T-helper 2 cell (primary cell): Measurements from ENCODE around the gene GRK5.

Experiments used
- DNase-seq, 5 experiments: peaks; one replicate each; pipeline versions ENCODE4 v3.0.0 to v3.0.0-alpha.2; 2012 to 2022

Gene GRK5

DNA sequence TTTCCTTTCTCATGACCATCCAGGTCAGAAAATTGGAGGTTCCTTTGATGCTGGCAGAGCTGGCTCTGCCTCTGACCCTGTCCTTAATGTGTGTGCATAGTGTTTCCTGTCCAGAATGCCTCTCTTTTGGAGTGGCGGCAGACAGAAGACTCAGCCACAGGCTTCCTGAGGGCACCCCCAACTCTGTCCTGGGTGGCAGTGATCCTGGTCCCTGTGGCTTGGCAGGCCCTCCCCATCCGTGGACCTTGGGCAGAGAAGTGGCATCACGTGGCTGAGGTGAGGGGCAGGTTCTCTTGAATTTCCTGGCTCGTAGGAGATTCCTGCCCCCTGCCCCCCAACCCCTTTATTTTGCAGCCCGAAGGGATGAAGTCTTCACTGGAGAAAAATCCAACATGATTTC lies 202.0 kb downstream of the GRK5 start:
- no peak for DNase-seq

DNA sequence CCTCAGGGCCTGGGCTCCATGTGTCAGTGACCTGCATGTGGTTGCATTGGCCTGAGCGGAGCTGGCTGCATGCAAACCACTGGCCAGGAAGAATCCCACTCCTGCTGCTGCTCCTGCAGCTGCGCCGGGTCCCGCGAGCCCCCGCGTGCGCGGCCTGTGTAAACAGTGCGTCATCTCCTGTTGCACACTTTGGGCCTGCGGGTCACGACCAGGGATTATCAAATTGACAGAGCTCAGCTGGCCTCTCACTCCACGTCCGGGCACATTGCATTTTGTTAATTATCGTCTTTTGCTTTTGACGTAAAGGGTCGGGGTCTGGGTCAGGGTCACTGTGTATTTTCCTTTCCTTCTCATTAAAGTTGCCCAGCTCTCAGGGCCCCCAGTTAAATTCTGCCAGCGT lies 202.5 kb downstream of the GRK5 start:
- DNase-seq = no peak

DNA sequence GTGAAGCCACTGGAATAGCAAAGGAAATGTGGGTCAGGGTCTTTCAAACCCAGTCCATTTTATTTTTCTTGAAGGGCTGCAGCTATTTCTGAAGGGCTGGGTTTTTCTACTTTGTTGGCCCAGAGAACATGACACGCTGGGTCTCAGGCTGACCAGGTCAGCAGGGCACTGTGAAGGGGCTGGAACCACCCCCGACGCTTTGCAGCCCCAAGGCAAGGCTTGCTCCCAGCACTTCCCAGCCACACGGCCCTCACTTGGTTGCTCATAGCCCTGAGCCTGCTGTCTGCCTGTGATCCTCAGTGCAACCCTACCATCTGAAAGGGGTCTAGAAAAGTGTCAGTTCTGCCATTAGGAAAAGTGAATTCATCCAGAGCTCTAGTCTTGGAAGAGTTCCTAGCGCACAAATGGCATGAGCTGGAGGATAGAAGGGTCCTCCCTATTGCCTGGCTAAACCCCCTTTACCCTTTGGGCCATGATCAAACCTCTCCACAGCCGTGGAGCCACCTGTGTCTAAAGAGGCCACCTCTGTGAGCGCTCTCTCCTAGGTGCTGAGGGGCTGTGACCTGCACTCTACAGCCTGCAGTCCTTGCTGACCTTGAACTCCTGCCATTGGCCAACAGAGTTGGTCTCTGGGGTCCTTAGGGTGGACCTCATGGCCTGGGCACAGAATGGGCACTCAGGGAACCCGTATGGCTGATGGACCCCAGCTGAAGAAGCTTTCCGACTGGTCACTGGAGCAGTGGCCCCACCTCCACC lies 203.2 kb downstream of the GRK5 start:
- DNase-seq = no peak

DNA sequence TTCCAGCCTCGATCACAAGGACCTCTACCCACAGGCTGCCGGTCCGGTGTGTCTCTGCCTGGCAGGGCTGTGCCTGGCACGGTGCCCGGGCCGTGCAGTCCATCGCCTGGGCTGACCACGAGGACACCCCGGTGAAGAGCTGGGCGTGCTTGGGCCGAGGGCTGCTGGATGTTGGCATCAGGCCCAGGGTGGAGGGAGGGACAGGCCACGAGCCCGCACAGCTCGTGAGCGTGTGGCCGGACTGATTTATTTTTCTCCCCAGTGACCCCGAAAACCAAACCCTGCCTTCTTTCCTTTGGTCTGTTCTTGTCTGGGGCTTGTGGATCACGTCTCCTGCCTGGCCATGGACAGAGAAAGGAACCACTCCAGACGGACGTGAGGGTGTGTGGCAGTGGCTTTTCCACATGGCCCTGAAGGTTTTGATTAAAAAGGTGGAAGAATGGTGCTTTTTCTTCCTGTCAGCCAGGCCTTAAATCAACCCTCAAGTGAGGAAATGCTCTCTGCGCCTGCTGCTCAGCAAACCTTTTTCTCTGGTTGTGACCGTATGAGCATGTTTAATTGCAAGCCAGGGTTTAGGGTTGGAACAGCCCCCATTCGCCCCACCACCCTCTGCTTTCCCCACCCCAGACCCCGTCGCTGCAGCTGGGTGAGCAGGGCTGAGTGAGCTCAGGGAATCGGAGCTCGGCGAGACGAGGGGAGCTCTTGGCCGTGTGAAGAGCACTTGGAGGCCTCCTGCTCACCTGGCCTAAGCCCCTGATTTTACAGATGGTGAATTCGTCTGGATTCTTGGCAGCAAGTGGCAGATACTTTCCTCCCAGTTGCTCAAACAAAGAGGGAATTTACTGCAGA lies 205.1 kb downstream of the GRK5 start:
- DNase-seq = no peak

DNA sequence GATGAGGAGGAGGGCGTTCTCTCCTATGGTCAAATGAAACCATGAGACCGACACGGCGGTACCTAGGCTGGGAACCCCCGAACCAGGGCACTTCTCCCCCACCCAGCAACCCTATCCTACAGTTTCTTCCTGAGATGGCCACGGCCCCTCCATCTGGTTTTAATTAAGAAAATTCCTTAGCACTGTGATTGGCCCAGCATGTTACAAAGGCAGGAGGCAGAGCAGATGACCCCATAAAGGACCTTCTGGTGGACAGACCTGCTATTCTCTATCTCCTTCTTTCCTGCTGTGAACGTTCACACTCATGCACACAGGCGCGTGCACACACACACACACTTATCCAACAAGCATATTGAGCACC lies 205.7 kb downstream of the GRK5 start:
- no peak for DNase-seq

DNA sequence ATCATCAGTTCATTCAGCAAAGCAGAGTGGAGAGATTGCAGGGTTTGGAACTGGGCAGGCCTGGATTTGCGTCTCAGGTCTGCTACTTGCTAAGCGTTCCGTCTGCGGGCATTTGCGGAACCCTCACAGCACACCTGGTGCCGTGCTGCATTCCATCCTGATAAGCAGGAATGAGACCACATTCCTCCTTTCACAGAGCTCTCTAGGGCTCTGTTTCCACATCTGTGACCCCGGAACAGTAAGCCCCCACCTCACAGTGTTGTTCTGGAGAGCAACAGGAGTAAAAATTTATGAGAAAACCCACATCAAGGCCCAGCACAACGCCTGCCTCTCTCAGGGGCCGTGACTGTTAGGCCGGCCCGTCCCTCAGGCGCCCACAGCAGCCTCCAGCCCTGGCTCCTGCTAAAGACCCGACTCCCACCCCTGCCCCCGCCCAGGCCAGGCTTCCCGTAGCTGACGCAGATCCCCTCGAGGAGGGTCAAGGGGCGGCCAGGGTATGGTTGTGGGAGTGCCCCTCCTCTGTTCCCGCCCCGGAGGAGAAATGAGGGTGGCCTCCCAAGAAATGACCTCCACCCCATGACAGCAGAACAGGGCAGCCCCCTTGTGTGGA lies 206.2 kb downstream of the GRK5 start:
- DNase-seq = no peak

DNA sequence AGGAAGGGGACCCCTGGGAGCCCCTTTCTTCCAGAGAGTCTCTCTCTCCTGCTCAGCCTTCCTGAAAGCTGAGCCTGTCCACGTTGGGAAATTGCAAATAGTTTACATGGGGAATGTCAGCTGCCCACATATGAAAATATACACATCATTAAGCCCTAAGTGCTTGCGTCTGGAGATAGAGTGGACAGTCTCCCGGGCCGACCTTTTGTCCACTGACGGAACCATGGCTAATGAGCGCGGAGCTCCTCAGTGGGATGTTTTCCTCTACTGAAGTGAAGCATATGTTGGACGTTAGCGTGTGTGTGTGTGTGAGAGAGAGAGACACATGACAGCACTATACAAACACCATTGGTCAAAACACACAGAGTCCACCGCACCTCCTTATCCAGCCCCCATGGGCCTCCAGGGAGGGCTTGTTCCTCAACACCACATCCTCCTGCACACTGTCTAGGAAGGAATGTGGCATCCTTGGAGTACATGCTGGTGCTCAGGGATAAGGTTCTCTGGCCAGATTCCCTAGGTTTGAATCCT lies 206.8 kb downstream of the GRK5 start:
- DNase-seq = no peak

DNA sequence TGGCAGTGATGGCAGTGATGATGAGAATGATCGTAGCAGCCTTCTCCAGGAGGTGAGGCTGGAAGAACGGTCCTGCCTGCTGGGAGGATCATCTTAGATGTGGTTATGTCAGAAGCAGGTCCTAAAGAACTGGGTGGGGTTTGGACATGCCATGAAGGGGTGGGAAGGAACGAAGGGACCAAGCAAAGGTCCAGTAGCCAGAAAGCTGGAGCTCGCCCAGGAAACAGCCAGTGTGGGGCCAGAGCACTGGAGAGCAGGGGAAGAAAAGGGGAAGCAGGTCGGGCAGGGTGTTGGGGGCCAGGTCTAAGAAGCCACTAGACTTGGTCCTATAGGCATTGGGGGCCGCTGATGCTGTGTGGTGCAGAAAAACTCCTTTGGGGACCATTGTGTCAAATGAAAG lies 207.8 kb downstream of the GRK5 start:
- DNase-seq = no peak

DNA sequence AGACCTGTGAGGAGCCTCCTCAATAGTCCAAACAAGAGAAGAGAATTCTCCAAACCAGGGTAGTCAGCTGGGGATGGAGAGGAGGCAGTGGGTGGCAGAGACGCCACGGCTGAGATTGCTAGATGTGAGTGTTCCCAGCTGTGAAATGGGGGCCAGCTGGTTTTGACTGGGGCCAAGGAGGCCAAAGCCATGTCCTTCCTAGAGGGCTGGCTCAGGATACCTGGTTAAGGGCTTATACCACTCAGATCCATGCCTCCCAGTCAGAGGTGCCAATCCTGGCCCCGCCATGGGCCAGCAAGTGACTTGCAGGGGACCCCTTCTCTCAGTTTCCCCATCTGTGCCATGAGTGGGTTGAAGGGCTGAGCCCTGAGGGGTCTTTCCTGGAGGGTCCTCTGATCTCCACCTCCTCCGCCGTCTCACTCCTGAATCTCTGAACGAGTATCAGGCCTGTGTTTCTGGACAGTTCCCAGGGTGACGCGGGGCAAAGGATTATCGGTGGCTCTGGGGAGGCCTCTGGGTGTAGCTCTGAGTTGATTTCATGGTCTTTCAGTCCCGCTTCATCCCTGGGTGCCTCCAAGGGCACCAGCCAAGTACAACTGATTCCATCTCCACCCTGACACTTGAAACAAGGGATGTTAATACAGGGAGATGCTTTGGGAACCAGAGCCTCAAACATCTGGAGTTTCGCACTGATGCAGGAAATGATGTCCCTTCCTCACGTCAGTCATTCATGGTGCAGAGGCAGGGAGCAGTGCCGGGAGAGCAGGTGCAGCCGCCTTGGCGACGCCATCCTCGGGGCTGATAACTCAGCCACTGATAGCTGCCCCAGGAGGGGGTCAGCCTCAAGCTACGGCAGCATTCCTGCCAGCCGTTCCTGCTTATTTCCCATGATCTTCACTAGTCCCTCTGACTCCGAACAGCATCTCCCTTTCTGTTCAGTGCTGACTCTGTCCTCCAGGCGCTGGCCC lies 208.4 kb downstream of the GRK5 start:
- no peak for DNase-seq

DNA sequence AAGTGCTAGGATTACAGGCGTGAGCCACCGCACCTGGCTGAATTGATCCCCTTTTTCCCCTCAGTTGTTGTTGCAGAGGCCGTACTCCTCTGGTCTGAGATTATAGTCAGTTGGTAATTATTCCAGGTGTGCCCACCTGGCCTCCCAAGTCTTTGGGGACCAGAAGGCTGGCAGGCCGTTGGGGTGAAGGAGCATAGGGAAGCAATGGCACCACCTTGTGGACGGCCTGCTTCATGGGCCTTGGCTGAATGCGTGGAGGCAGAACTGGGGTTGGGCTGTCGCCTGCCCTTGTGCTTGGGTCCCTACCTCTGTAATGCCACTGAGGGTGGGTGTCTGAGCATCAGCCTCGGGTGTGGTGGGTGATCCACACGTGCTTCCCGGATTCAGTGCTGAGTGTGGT lies 209.5 kb downstream of the GRK5 start:
- peak; percentile 30 to 71 (median 57) for DNase-seq

DNA sequence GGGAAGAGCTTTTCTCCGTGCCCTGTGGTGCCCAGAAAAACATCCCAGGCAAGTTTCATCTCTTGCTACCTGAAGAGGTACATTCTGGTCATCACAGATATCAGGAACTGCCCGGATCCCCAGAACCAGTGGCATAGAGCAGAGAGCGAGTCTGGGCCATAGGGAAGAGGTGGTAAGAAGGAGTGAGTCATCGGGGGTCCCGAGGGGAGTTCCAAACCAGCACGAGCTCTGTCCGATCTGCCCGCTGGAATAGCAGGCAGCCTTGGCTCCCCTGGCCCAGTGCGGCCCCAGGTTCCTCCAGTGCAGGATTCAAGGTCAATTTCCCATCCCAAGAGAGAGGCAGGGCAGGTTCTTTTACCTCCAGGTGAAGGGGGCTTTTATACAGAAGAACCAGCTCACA lies 210.5 kb downstream of the GRK5 start:
- no peak for DNase-seq

DNA sequence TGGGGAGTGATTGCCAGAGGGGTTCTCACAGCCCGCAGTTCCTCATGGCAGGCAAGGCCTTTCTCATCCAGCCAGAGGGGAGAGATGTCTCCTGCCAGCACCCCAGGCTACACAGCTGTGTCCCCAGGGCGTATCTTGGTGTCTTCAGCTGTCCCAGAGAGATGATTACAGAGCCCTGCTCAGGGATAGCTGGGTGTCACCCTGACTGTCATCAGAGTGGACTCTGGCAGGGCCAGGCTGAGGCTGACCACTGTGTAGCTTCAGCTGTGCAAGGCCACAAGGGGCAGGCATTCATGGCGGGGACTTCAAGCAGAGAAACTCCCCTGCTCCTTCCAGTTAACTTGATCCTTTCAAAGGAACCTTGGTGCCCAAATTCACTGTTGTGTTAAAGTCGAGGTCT lies 211.0 kb downstream of the GRK5 start:
- no peak for DNase-seq

DNA sequence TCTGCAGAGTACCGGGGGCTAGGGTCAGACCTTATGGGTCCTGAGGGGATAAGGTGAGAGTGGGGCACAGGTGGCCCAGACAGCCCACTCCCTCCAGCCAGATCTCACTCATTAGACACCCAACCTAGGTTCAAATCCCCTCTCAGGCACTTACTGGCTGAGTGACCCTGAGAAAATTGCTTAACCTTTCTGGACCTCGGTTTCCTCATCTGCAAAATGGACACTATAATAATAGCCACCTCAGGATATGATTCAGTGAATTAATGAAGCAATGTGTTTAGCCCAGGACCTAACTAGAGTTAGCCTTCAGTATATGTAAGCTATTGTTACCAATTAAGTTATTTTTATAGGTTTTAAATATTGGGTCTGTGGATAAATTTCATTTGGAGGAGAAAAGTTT lies 212.6 kb downstream of the GRK5 start:
- no peak for DNase-seq

DNA sequence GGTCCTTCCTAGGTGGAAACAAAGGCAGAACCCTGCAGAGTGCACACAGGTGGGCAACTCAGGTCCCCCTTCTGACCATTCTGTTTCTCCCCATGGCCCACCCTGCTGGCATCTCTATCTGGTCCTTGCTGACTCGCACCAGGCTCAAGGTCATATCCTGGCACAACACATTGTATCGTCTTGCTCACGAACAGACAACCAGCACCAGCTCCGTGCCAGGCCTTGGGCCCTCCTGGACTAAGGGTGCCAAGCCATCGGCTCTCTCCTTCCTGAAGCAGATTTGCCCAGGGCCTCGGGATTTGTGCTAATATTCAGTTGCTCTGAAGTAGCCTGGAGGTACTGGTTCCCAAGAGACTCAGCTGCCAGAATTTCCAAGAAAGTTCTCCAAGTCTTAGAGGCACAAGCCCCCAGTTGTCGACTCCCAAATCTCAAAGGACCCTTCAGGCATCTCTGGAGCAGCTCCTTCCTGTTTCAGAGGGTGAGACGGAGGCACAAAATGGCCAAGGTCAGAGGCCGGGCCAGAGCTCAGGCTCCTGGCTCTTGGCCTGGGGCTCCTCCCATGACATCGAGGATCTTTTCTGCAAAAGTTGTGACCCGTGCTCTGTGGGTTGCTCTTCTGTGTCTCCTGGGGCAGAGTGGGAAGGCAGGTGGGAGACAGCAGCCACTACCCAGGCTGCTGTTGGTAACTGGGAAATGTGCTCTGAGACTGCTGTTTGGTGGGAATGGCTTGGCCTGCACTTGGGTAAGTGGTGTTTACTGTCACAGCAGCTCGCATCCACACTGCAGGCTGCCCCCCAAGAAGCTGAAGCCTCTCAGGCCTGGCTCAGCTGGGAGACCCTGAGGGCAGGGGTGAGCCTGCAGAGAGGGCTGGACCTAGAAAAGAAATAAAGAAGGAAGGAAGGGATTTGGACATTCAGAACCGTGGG lies 213.8 kb downstream of the GRK5 start:
- no peak for DNase-seq

DNA sequence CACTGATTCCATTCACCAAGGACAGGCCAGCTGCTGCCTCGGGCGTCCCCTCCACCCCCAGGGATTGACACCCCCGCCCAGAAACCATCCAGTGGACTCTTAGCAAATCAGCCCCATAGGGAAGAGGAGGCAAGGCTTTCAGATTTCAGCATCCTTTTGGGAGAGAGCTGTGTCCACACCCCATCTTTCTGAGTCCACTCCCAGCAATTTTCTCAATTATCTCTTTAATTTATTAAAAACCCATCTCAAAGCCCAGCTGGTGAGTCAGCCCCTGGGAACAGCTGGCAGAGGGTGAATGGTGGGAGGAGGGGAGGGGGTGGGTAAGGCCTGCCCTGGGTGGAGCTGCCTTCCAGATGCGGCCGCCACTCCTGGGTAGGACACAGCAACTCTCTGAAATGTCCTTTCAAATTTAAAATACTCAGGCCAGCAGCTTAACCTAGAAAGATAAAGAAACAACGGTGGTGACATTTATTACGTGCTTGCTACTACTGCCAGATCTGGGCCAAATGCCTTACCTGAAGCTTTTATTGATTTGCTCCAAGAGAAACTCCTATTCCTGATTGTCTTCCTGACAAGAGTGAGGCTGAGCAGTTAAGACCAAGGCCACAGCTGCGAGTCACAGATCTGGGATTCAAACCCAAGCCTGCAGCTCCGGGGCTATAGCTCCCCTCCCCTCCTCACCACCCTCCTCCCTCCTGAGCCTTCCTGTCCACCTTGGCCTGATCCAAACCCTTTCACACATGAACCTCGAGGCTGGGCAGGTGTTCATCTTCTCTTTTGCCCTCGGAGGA lies 214.7 kb downstream of the GRK5 start:
- no peak for DNase-seq

DNA sequence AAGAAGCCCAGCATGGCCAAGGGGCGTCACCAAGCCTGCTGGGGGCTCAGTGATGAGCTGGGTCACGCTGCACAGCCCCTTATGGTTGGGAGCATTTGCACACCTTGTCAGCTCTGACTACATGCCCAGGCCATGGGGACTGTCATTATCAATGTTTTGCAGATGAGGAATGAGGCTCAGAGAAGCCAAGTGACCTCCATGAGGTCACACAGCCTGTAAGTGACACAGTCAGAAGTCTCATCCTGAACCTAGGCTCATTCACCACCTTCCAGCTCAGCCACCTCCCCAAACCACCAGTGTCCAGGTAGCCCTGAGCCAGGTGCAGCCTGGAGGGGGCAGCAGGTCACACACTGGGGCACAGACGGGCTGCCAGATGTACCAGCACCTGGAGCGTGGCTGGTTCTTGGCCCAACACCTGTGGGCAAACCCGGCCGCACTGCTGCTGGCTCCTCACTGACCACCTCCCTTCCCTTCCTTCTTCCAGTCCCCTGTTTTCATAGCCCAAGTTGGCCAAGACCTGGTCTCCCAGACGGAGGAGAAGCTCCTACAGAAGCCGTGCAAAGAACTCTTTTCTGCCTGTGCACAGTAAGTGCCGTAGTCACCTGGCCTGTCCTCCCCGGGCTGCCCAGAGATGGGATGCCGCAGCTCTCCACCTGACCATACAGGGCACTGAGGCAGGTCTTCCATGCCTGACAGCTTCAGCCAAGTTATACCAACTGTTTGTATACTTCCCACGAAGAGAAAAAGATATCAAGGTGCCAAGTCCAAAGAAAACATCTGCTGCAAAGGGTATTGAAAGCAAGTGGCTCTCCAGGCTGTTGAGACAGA lies 215.5 kb downstream of the GRK5 start:
- DNase-seq = no peak

DNA sequence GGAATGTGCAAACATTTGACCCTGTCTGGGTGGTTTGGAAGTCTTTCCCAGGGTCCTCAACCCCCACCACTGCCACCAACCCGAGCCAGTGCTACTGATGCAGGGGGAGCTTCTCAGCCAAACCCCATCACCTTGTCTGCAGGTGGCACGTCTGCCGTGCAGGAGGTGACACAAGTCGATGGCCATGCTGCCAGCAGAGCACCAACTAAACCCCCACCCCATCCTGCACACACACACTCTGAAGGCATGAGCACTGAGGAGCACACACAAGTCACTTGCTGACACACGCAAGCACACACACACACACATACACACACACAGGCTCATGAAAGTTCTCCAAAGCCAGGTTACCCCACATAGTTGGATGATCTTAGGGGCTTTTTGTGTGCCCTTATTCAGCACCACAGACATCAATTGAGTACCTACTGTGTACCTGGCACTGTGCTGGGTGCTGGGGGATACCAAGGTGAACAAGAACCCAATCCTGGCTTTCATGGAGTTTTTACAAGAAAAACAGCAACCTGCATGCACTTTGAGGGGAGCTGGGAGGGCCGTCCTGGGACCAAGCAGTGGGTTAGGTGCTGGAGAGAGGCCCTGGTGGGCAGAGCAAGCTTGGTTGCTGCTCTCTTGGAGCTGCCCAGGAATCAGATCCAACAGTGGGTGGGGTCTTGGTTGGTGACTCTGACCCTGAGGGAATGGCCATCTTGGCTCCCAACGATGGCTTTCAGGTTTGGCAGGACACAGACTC lies 216.3 kb downstream of the GRK5 start:
- DNase-seq = peak in 1 of 5 experiments; percentile 9

DNA sequence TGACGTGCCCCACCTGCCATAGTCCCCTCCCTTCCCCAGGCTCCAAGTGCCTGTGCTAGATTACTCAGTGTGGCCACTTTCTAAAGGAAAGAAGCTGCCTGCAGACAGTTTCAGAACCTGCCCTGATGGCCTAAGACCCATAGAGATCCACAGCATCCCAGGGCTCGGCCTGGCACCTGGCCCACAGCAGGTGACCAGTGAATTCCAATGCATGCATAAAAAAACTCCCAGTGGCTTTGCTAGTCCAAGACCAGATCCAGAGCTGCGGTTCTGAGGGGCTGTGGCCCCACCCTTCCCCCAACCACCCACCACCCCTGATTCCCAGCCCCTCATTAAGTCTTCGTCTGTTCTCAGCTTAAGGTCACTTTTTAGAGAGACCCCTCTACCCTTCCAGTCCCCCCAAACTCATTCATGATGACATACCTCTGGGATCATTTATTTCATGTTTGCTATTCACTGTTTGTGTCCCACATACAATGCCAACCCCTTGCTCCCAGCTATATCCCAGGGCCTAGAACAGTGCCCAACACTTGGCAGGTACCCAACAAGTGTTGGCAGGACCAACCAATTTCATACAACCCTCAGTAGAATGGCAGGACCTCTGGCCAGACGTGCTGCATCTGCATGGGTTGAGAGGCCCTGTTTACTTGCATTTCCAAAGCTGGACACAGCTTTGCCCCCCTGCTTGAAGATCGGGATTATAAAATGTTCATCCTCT lies 217.0 kb downstream of the GRK5 start:
- no peak for DNase-seq
